ENCODE results near the gene VOPP1.
A peak's percentile ranks its signal among the peaks of the same experiment; 100 is the strongest.

The VOPP1 gene

GRCh38 chr7:55563596-55564325 is 8.5 kb downstream of the VOPP1 start:
- no peak overlapping the region for H3K4me3 ChIP-seq (ENCODE audit: low read depth, low read length)
- DNase-seq (ENCODE audit: low read depth): no peak
- TF ChIP-seq CTCF (IDR thresholded peaks at IDR 0.05; ENCODE audit: insufficient read depth, low read depth, low read length, missing control alignments): no peak

GRCh38 chr7:55561690-55562089 is 10.6 kb downstream of the VOPP1 start:
- no peak for TF ChIP-seq CTCF (IDR thresholded peaks at IDR 0.05; ENCODE audit: insufficient read depth, low read depth, low read length, missing control alignments)

GRCh38 chr7:55558962-55559920 is 13.1 kb downstream of the VOPP1 start:
- DNase-seq (ENCODE audit: low read depth): no peak

More at GRCh38 chr7:55561690-55562089, 10.6 kb downstream of the VOPP1 start:
- H3K4me3 ChIP-seq (ENCODE audit: low read depth, low read length): no peak overlapping the region
- no peak for DNase-seq (ENCODE audit: low read depth)

GRCh38 chr7:55557666-55558188 is 14.6 kb downstream of the VOPP1 start:
- peak; percentile 92 for DNase-seq (ENCODE audit: low read depth)
- H3K4me3 ChIP-seq (ENCODE audit: low read depth, low read length): peak overlapping the region; percentile 35
- TF ChIP-seq CTCF (IDR thresholded peaks at IDR 0.05; ENCODE audit: insufficient read depth, low read depth, low read length, missing control alignments): no peak

More at GRCh38 chr7:55558962-55559920, 13.1 kb downstream of the VOPP1 start:
- H3K4me3 ChIP-seq (ENCODE audit: low read depth, low read length): peak overlapping the region; percentile 13
- no peak for TF ChIP-seq CTCF (IDR thresholded peaks at IDR 0.05; ENCODE audit: insufficient read depth, low read depth, low read length, missing control alignments)

GRCh38 chr7:55556492-55556891 is 15.8 kb downstream of the VOPP1 start:
- DNase-seq (ENCODE audit: low read depth): no peak
- H3K4me3 ChIP-seq (ENCODE audit: low read depth, low read length): peak overlapping the region; percentile 35; the same call in 1 of the 2 replicates
- no peak for TF ChIP-seq CTCF (IDR thresholded peaks at IDR 0.05; ENCODE audit: insufficient read depth, low read depth, low read length, missing control alignments)

- TF ChIP-seq CTCF (IDR thresholded peaks at IDR 0.05; ENCODE audit: insufficient read depth, low read depth, low read length, missing control alignments): no peak
- H3K4me3 ChIP-seq (ENCODE audit: low read depth, low read length): peak overlapping the region; percentile 7
Measured at GRCh38 chr7:55556031-55556430, 16.3 kb downstream of the VOPP1 start.

More at GRCh38 chr7:55556031-55556430, 16.3 kb downstream of the VOPP1 start:
- DNase-seq (ENCODE audit: low read depth): peak; percentile 64
